HG02759 (cell line): Measurements from ENCODE around the gene CUX1.
"Not testable (repeated sequence)": the region's sequence is repeated elsewhere in the genome, so short reads cannot be mapped to it uniquely, and the experiment has no call there.

ENCODE experiments used
- ATAC-seq: cut with Tn5 transposase; IDR thresholded peaks from one replicate; pipeline ENCODE4 v1.9.1; 2021; ENCODE audit warnings: mild to moderate bottlenecking, moderate library complexity; ENCODE audit not compliant: unreplicated experiment

The CUX1 gene

GRCh38 chr7:102222445-102222844 is 405.0 kb downstream of the CUX1 start:
- no peak for ATAC-seq

GRCh38 chr7:102223184-102223583 is 405.8 kb downstream of the CUX1 start:
- no peak for ATAC-seq

- ATAC-seq, result no peak
Observed at GRCh38 chr7:102225025-102225424, 407.6 kb downstream of the CUX1 start.

DNA sequence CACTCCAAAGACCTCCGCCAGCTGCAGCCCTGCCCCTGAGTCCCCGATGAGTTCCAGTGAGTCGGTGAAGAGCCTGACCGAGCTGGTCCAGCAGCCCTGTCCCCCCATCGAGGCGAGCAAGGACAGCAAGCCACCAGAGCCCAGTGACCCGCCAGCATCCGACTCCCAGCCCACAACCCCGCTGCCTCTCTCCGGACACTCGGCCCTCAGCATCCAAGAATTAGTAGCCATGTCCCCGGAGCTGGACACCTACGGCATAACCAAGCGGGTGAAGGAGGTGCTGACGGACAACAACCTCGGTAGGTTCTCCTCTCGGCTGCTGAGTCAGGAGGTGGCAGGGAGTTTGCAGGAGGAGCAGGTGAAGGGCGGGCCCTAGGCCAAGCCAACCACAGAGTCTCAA is 409.9 kb downstream of the CUX1 start:
- ATAC-seq, result no peak

DNA sequence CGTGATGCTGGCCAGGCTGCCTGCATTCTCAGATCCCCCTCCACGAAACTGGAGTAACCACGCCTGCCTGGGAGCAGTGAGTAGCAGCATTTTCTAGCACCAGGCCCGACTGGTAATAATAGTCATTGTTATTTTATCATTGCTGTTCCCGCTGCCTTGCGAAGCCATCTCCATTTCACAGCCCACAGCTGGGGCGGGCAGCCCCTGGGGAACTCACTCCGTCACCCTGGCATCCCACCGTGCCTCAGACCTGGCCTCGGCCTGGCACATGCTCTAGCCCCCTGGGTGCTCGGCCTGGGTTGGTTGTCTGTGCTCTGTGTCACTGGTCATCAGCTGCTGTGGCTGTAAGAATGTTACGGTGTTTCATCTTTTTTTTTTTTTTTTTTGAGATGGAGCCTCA is 411.5 kb downstream of the CUX1 start:
- ATAC-seq, result no peak

- ATAC-seq, result not testable (repeated sequence)
Observed at GRCh38 chr7:102230162-102230561, 412.7 kb downstream of the CUX1 start.

- ATAC-seq, result no peak
Observed at GRCh38 chr7:102230593-102230992, 413.2 kb downstream of the CUX1 start.

GRCh38 chr7:102232611-102233286 is 415.3 kb downstream of the CUX1 start:
- no peak for ATAC-seq

GRCh38 chr7:102234131-102234530 is 416.7 kb downstream of the CUX1 start:
- ATAC-seq, result no peak

DNA sequence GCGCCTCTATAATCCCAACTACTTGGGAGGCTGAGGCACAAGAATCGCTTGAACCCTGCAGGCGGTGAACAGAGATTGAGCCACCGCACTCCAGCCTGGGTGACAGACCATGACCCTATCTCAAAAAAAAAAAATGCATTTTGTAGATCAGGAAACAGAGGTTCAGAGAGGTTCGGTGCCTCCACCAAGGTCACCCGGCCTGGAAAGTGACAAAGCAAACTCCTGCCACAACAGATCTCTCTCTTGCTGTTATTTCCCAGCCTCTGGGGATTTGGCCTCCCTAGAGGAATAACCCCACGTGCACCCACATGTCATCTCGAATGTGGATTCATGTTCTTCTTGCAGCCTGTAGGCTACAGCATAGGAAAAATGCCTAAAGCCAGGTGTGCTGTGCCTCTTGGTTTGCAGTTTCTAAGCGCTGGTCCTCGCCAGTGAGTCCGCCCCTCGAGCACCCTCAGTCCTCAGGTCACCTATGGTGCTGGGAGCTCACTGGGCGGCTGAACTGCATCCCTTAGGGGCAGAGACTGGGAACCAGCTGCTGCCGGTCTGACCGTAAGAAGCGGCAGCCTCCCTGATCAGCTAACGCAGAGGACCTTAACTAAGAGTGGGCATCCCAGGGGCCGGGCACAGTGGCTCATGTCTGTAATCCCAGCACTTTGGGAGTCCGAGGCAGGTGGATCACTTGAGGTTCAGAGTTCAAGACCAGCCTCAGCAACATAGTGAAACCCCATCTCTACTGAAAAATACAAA is 417.6 kb downstream of the CUX1 start:
- ATAC-seq, result no peak

- ATAC-seq, result no peak
Observed at GRCh38 chr7:102236102-102236501, 418.7 kb downstream of the CUX1 start.

GRCh38 chr7:102236592-102237287 is 419.3 kb downstream of the CUX1 start:
- ATAC-seq, result no peak

GRCh38 chr7:102239206-102239820 is 421.9 kb downstream of the CUX1 start:
- ATAC-seq, result no peak

- no peak for ATAC-seq
Observed at GRCh38 chr7:102241431-102241830, 424.0 kb downstream of the CUX1 start.

- no peak for ATAC-seq
Observed at GRCh38 chr7:102244601-102245000, 427.2 kb downstream of the CUX1 start.

- ATAC-seq, result no peak
Observed at GRCh38 chr7:102248081-102248455, 430.6 kb downstream of the CUX1 start.

DNA sequence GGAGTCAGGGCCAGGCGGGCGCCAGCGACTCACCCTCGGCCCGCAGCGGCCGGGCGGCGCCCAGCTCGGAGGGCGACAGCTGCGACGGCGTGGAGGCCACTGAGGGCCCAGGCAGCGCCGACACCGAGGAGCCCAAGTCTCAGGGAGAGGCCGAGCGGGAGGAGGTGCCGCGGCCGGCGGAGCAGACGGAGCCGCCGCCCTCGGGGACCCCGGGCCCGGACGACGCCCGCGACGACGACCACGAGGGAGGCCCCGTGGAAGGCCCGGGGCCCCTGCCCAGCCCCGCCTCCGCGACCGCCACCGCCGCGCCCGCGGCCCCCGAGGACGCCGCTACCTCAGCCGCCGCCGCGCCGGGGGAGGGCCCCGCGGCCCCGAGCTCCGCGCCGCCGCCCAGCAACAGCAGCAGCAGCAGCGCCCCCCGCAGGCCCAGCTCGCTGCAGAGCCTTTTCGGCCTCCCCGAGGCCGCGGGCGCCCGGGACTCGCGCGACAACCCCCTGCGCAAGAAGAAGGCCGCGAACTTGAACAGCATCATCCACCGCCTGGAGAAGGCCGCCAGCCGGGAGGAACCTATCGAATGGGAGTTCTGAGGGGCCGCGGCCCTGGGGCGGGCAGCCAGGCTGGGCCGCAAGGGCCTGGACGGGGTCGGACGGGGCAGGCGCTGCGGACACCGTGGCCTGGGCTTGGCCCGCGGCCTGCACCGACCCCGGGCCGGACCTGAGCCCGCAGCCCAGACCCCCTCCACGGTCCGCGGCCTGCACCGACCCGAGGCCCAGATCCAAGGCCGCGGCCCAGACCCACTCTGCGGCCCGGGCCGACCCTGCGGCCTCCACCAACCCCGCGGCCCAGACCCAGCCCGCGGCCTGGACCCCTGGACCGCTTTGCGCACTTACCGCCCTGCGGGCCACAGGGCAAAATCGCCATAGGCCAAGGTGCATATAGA is 431.3 kb downstream of the CUX1 start:
- no peak for ATAC-seq

DNA sequence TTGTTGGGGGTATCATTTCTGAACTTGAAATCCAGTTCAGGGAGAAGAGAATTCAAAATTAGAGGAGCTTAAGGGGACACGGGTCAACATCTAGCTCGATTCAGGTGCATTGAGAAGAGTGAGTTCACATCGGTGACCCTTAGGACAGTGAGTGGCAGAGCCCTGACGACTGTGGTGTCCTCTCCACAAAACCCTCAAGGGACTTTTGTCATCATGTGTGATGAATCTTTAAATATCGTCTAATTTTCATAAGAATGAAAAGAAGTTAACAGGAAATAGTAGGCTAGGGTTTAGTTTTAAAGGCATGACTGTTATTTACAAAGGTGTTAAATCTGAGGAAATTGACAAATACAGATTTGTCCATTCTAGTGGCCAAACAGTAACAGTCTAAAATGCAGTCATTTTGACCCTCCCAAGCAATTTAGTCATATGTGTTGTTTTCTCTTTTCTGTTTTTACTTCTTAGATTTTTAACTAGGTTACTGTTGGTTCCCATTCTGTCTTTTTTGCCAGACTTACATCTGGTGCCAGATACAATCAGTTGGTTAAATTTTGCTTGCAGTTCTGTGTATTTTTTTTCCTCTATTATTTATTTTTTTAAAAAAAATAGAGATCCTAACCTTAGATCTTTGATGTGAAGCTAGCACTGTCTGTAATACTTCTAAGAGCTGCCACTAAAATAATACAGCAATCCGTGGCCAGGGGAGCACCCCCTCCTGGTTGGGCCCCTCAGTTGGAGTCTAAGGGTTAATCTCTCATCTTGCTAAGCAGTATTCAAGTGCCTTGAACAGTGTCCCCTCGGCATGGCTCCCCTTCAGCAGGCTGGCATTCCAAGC is 434.3 kb downstream of the CUX1 start:
- no peak for ATAC-seq

DNA sequence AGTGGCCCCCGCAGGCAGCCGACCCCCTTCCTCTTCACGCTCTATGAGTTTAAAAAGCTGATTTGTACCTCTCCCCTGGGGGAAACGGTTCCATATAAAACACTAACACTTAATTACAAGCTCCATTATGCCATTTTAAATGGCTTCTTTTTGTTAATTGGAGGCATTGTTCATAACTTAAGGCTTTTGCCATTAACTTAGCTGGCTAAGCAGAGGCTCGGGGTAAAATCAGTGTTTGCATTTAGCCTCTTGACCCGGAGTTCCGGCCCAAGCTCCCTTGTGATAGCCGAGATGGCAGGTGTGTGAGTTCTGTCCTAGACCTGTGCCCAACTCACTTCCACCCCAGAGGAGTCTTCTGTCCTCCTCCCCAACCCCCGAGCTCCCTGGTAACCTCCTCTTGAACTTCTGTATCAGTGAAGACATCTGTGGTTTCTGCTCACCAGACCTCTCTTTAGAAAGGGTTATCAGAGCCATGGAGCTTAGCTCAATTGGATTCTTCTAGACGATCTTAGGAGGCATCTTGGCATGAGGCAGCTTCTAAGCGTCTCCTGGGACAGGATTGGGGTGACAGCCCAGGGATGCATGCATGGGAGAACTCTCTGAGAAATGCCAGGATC is 435.0 kb downstream of the CUX1 start:
- no peak for ATAC-seq
